ENCODE results near the gene NDUFB8. TPM values are rescaled to one million over a fixed set of nuclear protein-coding genes. Genes with fewer than 3 reads are reported as not detected.

NDUFB8 gene
- total RNA-seq, 2 donors from 2014 or later = 162 to 192 TPM

DNA sequence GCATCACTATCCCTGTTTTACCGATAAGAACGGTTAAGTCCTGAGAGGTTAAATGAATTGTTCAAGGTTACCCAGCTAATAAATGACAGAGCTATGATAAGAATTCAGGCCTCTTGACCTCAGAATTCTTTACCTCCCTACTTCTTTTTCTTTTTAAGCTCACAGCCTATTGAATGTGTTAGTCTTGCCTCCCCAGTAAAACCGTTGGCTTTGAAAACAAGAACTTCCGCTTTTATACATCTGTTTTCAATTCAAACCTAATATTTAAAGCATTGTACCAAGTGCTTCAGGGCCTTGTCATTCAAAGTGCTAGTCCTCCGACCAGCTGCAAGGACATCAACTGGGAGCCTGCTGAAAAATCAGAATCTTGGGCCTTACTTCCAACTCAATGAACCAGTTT, 25.6 kb downstream of the NDUFB8 start:
- Histone ChIP-seq H3K36me3 (ENCODE audit: control insufficient read depth, insufficient read depth, low read length) (no peaks in the 10 kb centered on the region), H3K27me3 (ENCODE audit: control insufficient read depth, insufficient read depth, low read length, poor library complexity, severe bottlenecking) (peaks cover 94% of the 10 kb centered on the region), H3K9me3 (ENCODE audit: control insufficient read depth, low read length) (no peaks in the 10 kb centered on the region), H3K4me1 (ENCODE audit: control insufficient read depth, insufficient read depth, low read length) (no peaks in the 10 kb centered on the region), H3K4me3 (ENCODE audit: low read length) (no peak overlapping the region), H3K9ac (ENCODE audit: extremely low read depth, low read length, poor library complexity, severe bottlenecking) (no peak overlapping the region), H3K27ac (ENCODE audit: low read depth, low read length) (peak overlapping the region; percentile 48)
- peaks cover 96% of the 10 kb centered on the region for H3K27me3 Mint-ChIP-seq (ENCODE audit: insufficient read depth)
- TF ChIP-seq, protein P1, sequence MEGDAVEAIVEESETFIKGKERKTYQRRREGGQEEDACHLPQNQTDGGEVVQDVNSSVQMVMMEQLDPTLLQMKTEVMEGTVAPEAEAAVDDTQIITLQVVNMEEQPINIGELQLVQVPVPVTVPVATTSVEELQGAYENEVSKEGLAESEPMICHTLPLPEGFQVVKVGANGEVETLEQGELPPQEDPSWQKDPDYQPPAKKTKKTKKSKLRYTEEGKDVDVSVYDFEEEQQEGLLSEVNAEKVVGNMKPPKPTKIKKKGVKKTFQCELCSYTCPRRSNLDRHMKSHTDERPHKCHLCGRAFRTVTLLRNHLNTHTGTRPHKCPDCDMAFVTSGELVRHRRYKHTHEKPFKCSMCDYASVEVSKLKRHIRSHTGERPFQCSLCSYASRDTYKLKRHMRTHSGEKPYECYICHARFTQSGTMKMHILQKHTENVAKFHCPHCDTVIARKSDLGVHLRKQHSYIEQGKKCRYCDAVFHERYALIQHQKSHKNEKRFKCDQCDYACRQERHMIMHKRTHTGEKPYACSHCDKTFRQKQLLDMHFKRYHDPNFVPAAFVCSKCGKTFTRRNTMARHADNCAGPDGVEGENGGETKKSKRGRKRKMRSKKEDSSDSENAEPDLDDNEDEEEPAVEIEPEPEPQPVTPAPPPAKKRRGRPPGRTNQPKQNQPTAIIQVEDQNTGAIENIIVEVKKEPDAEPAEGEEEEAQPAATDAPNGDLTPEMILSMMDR (conservative IDR thresholded peaks at IDR 0.05) = no peak
- H3K4me3 Mint-ChIP-seq = no peak overlapping the region
- peaks cover 5% of the 10 kb centered on the region for H3K36me3 Mint-ChIP-seq (ENCODE audit: low read depth)
- H3K9me3 Mint-ChIP-seq = no peaks in the 10 kb centered on the region
- DNase-seq = no peak
- H3K4me1 Mint-ChIP-seq = no peaks in the 10 kb centered on the region
- H3K27ac Mint-ChIP-seq = no peak overlapping the region
- 82 to 91% methylated on average over 5 of the region's 5 CpGs for WGBS, 2 experiments (ENCODE audit: insufficient coverage in 1 of 2, insufficient read length in 1 of 2)

DNA sequence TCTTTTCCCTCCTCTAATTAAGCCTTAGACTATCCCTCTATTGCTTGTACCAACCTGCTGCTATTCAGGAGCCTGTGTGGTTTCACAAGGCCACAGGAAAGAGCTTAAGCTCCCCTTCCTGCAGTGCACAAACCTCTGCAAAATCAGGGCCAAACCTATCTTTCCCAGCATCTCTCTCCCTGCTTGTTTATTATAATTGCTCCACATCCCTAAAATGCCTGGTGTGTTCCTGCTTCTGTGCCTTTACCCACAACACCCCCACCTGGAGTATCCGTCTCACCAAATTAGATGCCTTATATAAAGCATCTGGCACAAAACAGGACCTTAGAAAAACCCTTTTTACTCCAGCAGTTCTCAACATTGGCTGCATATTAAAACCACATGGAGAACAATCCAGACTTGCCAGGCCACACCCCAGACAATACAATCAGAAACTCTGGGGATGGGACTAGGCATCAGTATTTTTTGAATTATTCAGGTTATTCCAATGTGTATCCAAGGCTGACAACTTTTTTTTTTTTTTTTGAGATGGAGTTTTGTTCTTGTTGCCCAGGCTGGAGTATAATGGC, 26.7 kb downstream of the NDUFB8 start:
- TF ChIP-seq, protein P1 (conservative IDR thresholded peaks at IDR 0.05) = no peak
- no peaks in the 10 kb centered on the region for H3K36me3 ChIP-seq (ENCODE audit: control insufficient read depth, insufficient read depth, low read length)
- Mint-ChIP-seq H3K4me3 (no peak overlapping the region), H3K9me3 (no peaks in the 10 kb centered on the region), H3K4me1 (no peaks in the 10 kb centered on the region), H3K27ac (no peak overlapping the region), H3K27me3 (ENCODE audit: insufficient read depth) (peaks cover 96% of the 10 kb centered on the region), H3K36me3 (ENCODE audit: low read depth) (peaks cover 5% of the 10 kb centered on the region)
- no peak overlapping the region for H3K4me3 ChIP-seq (ENCODE audit: low read length)
- peaks cover 95% of the 10 kb centered on the region for H3K27me3 ChIP-seq (ENCODE audit: control insufficient read depth, insufficient read depth, low read length, poor library complexity, severe bottlenecking)
- no peaks in the 10 kb centered on the region for H3K9me3 ChIP-seq (ENCODE audit: control insufficient read depth, low read length)
- H3K27ac ChIP-seq (ENCODE audit: low read depth, low read length) = no peak overlapping the region
- WGBS, 2 experiments (ENCODE audit: insufficient coverage in 1 of 2, insufficient read length in 1 of 2) = 86 to 93% methylated on average over 1 of the region's 1 CpG
- H3K9ac ChIP-seq (ENCODE audit: extremely low read depth, low read length, poor library complexity, severe bottlenecking) = no peak overlapping the region
- H3K4me1 ChIP-seq (ENCODE audit: control insufficient read depth, insufficient read depth, low read length) = no peaks in the 10 kb centered on the region
- no peak for DNase-seq

- TF ChIP-seq, protein P1 (conservative IDR thresholded peaks at IDR 0.05) = no peak
- no peaks in the 10 kb centered on the region for H3K4me1 ChIP-seq (ENCODE audit: control insufficient read depth, insufficient read depth, low read length)
- H3K9ac ChIP-seq (ENCODE audit: extremely low read depth, low read length, poor library complexity, severe bottlenecking) = no peak overlapping the region
- H3K4me3 ChIP-seq (ENCODE audit: low read length) = no peak overlapping the region
- peaks cover 95% of the 10 kb centered on the region for H3K27me3 ChIP-seq (ENCODE audit: control insufficient read depth, insufficient read depth, low read length, poor library complexity, severe bottlenecking)
- Mint-ChIP-seq H3K36me3 (ENCODE audit: low read depth) (peaks cover 5% of the 10 kb centered on the region), H3K9me3 (no peaks in the 10 kb centered on the region), H3K27me3 (ENCODE audit: insufficient read depth) (peaks cover 96% of the 10 kb centered on the region), H3K4me1 (no peaks in the 10 kb centered on the region), H3K27ac (no peak overlapping the region), H3K4me3 (no peak overlapping the region)
- DNase-seq = no peak
- H3K36me3 ChIP-seq (ENCODE audit: control insufficient read depth, insufficient read depth, low read length) = no peaks in the 10 kb centered on the region
- H3K27ac ChIP-seq (ENCODE audit: low read depth, low read length) = no peak overlapping the region
- H3K9me3 ChIP-seq (ENCODE audit: control insufficient read depth, low read length) = no peaks in the 10 kb centered on the region
These were observed 28.2 kb downstream of the NDUFB8 start for GRCh38 chr10:100501423-100501822.

Data from endodermal cell (in vitro differentiated cells).